ENCODE results near the gene STAU1.
"Not testable (repeated sequence)": the region's sequence is repeated elsewhere in the genome, so short reads cannot be mapped to it uniquely, and the experiment has no call there.

Gene STAU1

DNA sequence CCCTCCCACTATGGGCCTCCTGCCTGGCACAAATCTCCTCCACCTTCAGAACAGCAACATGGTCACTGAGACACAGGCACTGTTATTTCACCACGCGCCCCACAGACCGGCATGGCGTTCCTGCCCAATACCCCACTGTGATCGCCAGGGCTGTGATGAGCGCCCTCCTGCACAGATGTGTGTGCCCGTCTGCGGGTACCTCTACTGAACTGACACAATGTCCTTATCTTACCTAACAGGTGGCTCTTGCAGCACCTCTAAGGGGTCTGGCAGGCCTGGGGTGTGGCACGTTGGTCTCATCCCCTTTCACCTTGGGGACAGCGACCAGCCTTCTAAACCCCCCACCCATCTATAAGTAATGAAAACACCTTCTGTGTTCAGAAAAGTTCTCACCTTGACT, 64.2 kb downstream of the STAU1 start:
- no peak for DNase-seq (ENCODE audit: low read depth in 2 of 2)

DNA sequence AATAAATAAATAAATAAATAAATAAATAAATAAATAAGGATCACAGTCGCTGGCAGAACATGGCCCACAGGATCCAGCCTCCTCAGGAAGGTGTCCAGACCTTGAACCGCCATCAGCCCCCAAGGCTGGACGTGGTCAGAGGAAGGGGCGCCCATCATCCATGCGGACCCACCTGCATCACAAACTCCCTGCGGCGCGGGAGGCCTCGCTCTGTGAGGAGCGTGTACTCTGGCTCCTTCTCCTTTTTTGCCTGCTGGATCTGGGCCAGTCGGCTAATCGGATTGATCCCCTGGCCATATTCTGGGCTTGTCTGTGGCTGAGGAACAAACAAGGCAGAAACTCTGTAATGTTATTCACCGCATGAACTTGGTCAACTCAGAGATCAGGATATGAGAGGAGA, 65.2 kb downstream of the STAU1 start:
- DNase-seq (ENCODE audit: low read depth in 2 of 2) = no peak

DNA sequence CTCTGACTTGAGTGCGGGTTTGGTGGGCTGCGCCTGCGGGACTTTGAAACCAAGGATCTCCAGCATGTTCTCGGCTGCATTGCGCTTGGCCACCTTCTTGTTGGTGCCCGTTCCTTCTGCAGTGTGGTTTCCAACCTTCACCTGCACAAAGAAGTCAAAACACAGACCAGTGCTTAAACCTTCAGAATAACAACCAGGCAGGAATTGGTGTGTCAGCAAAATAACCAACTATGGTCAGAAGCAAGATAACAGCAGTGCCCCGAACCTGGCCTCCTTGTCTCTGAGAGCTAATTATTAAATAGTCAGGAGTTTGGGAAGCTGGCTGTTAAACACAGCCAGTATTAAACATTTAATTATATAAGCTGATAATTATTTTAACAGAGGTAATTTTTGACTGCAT, 68.1 kb downstream of the STAU1 start:
- no peak for DNase-seq (ENCODE audit: low read depth in 2 of 2)

DNA sequence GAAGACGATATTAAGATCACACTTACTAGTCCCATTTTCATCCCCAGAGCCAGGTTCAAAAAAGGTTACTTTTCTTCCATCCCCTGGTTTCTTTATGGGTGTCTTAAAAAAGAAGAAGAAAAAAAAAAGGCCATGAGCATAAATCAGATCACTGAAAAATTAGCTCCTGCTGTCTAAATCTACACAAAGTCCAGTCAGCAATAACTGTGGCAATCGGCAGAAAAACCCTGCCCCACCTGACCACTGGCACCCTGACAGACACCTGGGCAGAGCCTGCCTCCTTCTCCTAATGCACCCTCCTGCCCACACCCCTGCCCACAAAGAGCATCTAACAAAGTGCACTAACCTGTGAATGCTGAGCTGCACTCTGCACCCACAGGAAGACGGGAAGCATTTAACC, 69.8 kb downstream of the STAU1 start:
- DNase-seq (ENCODE audit: low read depth in 2 of 2) = no peak

DNA sequence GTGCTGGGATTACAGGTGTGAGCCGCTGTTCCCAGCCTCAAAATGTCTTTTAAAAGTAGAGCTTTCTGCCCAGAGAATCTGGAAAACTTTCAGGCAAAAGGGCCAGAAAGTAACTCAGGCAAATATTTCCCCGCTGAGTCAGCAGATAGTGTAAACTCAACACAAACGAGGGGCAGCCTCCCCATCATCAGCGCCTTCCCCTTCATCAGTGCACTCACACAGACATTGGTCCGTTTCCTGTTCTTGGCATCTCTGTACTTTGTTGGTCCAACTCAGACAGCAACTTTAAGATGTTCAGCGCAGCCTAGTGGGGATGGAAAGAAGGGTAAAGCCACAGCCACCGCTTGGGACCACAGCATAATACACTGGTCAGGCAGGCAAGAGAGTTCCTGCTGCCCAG, 72.6 kb downstream of the STAU1 start:
- DNase-seq (ENCODE audit: low read depth in 2 of 2) = peak in 1 of 2 experiments; percentile 2

DNA sequence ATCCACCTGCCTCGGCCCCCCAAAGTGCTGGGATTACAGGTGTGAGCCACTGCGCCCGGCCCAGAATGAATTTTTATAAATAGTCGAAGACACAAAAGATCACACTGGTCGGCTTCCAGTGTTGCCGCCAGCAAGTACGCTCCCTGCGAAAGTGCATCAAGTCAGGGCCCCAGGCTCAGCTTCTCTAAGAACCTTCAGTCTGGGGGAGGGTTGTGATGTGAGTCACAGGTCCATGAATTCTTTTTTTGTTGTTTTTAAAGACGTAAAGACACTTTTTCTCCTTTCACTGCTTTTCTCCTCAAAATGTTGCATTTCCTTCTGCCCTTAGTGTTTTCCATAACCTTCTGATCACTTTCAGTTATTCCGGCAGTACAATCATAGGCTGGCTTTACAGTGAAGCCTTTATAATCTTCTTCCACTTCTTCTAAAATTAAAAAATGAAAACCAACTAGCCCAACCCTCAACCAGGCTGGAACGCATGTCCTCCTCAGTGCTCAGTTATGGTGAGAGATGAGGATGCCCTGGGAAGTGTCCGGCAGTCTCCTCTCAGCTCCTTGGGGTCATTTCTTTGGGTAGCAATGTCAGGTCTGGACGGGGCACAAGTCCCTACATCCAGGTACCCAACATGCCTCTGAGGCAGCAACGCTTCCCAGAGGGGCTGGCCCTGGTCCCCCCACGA, 75.4 kb downstream of the STAU1 start:
- no peak for DNase-seq (ENCODE audit: low read depth in 2 of 2)

DNA sequence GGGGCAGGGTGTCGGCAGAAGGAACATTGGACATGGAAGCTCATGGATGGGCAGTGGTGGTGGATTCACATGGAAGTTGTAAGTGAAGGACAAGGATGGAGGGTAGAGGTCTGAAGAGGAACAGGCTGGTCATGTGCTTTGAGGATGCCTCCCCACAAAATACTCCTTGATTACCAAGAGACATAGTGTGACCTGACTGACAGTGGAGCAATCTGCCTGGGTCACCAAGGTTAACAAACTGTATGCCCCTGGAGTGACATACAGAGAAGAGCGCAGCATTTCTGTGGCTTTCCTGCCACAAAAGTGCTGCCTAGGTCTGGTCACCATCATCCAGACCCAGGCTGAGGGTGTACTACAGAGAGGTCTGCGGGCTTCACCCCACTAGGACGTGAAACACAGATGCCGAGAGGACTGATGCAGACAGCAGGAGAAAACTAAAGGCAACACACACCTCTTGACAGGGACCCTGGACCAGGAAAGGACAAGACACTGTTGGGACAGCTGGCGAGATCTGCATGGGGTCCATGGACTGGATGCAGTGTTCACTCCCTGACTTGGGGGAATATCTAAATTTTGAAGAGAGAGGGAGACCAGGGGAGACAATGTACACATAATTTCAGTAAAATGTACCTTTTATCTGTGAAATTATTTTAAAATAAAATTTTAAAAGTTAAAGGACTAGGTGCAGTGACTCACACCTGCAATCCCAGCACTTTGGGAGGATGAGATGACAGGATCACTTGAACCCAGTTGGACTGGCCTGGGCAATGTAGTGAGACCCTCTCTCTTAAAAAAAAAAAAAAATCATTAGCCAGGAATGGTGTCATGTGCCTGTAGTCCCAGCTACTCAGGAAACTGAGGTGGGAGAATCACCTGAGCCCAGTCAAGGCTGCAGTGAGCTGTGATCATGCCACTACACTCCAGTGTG, 77.1 kb downstream of the STAU1 start:
- no peak for DNase-seq (ENCODE audit: low read depth in 2 of 2)

DNA sequence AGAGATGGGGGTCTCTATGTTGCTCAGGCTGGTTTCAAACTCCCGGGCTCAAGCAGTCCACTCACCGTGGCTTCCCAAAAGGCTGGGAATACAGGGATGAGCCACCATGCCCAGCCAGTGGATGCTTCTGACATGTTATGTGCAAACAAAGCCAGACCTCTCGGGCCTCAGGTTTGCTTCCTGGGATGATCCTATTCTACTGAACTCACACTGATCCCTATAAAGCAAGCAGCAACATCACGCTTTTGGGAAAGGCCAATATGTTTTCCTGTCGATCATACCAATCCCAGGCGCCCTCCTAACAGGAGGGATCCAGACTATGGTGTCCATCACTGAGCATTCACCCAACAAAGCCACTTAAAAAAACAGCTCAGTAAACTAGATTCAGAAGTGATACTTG, 81.8 kb downstream of the STAU1 start:
- DNase-seq (ENCODE audit: low read depth in 2 of 2) = no peak

DNA sequence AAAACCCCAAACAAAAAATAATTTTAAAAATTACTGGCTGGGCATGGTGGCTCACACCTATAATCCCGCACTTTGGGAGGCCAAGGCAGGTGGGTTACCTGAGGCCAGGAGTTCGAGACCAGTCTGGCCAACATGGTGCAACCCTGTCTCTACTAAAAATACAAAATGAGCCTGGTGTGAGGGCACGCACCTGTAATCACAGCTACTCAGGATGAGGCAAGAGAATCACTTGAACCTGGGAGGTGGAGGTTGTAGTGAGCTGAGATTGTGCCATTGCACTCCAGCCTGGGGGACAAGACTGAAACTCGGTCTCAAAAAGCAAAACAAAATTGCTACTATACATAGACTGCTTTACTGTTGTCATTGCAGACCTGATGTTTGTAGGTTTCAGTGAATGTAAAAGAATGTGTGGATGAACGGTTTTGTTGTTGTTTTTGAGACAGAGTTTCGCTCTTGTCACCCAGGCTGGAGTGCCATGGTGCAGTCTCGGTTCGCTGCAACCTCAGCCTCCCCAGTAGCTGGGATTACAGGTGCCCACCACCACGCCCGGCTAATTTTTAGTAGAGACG, 83.1 kb downstream of the STAU1 start:
- not testable (repeated sequence) for DNase-seq (ENCODE audit: low read depth in 2 of 2)

DNA sequence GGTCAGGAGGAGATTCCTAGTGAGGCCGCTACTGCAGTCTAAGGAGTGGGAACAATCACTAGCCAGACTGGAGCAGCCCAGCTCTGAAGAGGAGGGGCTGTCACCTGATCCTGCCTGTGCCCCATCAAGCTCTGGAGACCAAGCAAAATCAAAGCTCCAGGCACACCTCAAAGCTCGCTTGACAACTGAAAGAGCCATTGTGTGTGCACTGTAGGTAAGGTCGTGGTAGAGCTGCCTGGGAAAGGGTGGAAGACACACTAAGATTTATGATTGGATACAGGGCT, 83.8 kb downstream of the STAU1 start:
- DNase-seq (ENCODE audit: low read depth in 2 of 2) = no peak

DNA sequence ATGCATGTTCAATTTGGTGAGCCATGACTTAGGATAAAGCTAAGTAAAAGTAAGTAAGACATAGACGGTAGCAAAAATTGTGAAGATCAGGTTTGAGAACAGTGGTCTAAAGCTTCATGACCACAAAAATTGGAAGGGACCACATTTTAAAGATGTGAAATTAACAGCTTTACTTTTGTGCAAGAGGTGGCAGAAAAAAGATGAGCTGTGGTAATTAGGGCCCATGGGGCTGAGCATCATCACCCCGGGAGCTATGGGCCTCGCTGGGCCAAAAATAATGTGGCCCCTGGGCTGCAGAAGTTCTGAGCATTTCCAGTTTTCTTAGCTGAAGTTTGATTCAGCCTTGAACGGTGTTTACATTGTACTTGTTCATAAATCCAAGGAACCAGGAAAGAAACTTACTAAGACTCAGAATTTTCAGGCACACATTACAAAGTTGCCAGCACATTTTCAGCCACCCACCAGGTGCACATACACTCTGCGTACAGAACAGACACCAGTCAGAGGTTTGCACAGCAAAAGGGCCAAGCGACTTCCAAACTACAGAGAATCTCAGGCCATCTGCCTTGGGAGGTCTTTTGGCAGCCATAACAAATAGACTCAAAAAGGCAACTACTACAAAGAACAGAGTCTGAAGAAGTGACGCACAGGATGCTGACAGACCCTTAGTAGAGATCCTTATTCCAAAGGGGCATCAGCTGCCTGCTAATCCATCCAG, 84.3 kb downstream of the STAU1 start:
- no peak for DNase-seq (ENCODE audit: low read depth in 2 of 2)

DNA sequence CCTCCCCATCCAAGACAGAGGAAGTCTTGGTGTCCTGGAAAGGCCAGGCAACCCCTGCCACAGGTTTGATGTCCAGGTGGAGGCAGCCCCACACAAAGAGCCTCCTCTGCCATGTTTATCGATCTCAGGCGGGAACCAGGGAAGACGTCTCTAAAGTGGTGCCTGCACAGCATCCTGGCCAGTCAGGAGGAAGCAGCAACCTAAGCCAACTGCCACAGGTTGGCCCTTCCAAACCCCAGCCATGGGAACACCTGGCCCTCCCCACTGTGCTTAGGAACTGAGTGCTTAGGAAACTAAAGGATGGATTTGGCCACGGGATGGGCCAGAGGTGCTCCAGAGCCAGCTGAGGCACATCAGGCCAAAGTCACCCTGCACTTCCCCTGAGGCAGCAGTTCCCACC, 85.1 kb downstream of the STAU1 start:
- no peak for DNase-seq (ENCODE audit: low read depth in 2 of 2)

DNA sequence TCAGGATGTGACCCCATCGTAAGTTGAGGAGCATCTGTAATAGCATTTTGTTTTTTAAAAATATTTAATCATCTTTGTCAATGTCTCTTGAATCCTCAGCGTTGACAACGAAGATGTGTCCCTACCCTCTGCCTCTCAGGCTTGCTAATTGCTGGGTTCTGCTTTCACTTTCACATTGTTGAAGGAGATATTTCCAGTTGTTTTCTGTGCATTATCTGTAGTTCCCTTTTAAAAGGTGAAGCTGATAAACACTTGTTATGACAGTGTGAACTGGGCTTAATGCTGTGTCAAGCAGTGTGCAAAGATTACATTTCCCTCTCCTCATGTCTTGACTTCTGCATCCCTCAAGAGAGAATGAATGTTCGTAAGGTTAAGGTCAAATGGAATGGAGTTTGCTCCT, 87.2 kb downstream of the STAU1 start:
- no peak for DNase-seq (ENCODE audit: low read depth in 2 of 2)

DNA sequence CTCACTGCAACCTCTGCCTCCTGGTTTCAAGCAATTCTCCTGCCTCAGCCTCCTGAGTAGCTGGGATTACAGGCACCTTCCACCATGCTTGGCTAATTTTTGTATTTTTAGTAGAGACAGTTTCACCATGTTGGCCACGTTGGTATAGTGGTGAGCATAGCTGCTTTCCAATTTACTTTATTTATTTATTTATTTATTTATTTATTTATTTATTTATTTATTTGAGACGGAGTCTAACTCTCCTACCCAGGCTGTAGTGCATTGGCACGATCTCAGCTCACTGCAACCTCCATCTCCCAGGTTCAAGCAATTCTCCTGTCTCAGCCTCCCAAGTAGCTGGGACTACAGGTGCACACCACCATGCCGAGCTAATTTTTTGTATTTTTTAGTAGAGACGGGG, 87.8 kb downstream of the STAU1 start:
- DNase-seq (ENCODE audit: low read depth in 2 of 2) = not testable (repeated sequence)

DNA sequence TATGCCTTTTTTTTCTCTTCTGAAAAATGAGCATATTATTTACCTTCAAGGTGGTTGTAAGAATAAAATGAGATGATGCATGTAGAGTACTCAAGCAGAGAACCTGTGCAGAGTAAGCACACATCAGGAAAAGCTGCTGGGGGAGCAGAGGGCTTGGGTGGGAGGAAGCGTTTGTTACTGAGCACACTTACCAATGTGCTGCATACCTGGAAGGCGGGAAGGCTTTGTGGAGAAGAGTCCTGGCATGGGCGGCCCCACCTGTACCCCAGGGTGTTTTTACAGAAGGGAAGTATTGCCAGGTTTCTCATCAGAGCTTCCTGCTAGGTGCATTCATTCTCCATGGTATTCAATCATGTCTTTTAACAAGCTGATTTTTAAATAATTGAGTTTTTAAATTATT, 89.1 kb downstream of the STAU1 start:
- no peak for DNase-seq (ENCODE audit: low read depth in 2 of 2)

DNA sequence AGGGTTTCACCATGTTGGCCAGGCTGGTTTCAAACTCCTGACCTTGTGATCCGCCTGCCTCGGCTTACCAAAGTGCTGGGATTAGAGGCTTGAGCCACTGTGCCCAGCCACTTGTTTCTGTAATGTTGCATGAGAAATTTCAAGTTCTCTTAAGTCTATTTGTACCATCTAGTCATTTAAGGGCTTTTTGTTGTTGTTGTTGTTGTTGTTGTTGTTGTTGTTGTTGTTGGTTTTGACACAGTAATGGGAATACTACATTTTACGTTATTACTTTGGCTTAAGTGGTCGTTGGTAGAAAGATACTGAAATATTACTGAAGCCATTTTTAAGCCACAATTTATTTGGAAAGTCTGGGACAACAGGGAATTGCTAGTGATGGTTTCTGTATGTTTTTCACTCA, 90.0 kb downstream of the STAU1 start:
- no peak for DNase-seq (ENCODE audit: low read depth in 2 of 2)

DNA sequence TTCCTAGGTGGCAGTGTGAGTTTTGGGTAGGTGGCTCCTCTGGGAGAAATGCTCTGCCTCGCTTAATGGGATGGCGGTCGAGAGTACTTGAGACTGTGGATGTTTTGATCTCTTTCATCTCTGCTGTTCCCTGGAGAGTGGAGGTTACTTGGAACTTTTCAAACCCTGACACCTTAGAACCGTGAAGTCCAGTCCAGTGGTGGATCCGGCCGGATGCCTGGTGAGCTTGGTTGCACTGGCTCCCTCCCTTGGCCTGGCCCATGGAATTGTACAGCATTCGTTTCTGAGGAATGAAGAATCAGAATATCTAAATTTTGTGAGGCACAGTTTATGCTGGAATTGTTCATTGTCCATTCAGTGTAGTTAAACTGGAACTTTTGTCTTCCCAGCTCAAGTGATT, 91.0 kb downstream of the STAU1 start:
- no peak for DNase-seq (ENCODE audit: low read depth in 2 of 2)

DNA sequence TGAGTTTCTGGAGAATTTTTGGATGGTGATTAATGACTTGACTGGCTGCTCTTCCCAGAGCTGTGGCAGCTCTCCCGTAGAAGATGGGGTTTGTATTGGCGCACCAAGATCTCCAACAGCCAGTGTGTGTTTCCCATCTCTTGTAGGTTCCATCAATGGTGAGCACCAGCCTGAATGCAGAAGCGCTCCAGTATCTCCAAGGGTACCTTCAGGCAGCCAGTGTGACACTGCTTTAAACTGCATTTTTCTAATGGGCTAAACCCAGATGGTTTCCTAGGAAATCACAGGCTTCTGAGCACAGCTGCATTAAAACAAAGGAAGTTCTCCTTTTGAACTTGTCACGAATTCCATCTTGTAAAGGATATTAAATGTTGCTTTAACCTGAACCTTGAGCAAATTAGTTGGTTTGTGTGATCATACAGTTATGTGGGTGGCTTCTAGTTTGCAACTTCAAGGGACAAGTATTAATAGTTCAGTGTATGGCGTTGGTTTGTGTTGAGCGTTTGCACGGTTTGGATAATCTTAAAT, 91.9 kb downstream of the STAU1 start:
- DNase-seq (ENCODE audit: low read depth in 2 of 2) = no peak

DNA sequence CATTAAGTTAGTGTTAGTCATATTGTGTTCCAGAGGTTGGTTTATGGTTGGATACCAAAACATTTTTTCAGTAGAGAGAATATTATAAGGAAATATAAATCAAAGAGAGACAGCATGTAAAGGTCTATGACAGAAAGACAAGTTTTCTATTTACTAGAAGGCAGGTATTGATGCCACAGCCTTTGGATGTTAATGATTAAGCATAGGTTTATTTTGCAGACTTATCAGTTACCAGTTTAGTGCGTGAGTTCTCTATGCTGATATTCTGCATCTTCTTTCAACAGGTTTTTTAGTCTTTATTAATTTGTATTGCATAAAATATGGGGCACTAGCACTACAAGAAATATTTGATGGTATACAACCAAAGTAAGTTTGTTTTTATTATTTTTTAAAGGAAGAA, 96.4 kb downstream of the STAU1 start:
- DNase-seq (ENCODE audit: low read depth in 2 of 2) = no peak

DNA sequence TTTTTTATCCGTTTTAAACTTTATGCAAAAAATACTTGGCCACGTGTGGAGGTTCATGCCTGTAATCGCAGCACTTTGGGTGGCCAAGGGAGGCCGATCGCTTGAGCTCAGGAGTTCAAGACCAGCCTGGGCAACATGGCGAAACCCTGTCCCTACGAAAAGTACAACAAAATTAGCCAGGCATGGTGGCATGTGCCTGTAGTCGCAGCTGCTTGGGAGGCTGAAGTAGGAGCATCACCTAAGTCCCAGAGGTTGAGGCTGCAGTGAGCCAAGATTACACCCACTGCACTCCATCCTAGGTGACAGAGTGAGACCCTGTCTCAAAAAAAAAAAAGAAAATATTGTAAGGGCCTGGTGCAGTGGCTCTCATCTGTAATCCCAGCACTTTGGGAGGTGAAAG, 97.0 kb downstream of the STAU1 start:
- DNase-seq (ENCODE audit: low read depth in 2 of 2) = no peak

DNA sequence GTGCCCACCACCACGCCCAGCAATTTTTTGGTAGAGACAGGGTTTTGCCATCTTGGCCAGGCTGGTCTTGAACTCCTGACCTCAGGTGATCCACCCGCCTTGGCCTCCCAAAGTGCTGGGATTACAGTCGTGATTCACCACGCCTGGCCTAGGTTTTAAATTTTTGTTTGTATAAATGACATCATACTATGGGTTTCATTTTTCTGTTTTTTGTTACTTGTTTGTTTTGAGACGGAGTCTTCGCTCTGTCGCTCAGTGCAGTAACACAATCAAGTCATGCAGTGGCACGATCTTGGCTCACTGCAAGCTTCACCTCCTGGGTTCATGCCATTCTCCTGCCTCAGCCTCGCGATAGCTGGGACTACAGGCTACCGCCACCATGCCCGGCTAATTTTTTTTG, 105.8 kb downstream of the STAU1 start:
- not testable (repeated sequence) for DNase-seq (ENCODE audit: low read depth in 2 of 2)

DNA sequence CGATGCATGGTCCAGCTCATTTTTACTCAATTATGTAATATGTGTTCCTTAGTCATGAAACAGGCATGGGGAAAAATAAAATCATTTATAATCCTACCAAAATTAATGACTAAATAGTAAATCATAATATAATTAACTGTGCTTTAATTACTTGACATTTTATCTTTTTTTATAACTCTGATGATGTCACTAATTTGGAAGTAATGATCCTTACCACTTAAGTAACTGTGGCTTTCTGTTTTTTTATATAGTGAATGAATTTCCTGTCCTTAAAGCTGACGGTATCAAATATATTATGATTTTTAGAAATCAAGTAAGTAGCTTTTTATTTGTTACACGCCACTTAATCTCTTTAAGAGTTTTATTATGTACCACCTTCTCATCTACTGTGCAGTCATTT, 109.8 kb downstream of the STAU1 start:
- DNase-seq (ENCODE audit: low read depth in 2 of 2) = no peak
